Embryonic facial prominence (tissue), 1 donor: ENCODE measurements around the gene ATXN1L.
"Not testable (repeated sequence)": the region's sequence is repeated elsewhere in the genome, so short reads cannot be mapped to it uniquely, and the experiment has no call there.

Experiments
- DNase-seq: peaks from one replicate; pipeline ENCODE4 v3.0.0-alpha.2; 2016; ENCODE audit errors: extremely low spot score

Gene ATXN1L

GRCh38 chr16:71852158-71852557 is 6.4 kb downstream of the ATXN1L start:
- no peak for DNase-seq

DNA sequence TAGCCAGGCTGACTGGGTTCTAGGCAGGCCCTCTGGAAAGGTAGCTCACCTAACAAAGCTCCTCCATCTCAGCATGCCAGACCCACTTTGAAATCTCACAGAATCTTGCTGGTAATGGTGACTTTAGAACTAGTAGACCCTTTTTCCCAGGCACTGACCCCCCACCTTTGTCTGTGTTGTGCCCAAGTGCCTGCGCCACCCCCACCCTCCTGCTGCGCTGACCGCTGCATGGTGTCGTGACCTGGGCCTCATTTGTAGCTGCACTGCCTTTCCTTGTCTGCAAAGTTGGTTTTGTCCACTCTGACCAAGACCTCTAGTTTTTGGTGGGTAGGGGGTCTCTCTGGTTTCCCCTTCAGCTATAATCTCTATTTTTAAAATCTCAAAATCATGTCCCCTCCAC is 6.8 kb downstream of the ATXN1L start:
- DNase-seq, result no peak

GRCh38 chr16:71853413-71853812 is 7.6 kb downstream of the ATXN1L start:
- no peak for DNase-seq

- no peak for DNase-seq
Observed at GRCh38 chr16:71854369-71854948, 8.7 kb downstream of the ATXN1L start.

DNA sequence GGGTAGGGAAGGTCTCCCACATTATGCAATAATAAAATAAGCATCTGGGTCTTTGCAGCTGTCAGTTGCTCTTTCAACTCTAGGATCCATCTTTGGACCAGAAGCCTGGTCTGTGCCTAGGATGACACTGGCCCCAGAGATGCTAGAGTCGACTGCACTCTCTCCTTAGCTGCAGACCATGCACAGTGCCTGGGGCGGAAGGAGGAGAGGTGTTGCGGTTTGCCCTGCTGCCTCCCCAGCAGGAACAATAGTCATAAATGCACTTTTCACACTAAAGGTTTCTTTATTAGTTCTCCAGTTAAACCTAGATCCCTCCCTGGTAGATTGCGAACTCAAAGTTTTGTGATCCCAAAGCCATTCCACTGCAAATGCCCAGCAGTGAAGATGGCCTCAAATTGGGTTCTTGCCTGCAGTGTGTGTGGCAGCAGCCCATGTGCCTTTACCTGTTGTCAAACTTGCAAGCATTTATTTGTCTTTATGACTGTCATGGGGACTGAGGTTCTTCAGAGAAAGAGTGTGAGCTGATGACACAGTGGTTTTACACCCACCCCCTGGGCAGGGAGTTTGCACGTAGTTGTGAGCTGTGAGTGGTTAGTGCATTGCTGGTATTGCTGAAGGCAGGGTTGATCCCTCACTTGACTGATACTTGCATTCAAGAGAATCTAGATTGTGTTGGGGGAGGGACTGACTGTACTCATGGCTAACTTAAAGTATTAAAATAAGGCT is 10.3 kb downstream of the ATXN1L start:
- DNase-seq, result no peak

GRCh38 chr16:71859762-71860521 is 14.2 kb downstream of the ATXN1L start:
- no peak for DNase-seq

DNA sequence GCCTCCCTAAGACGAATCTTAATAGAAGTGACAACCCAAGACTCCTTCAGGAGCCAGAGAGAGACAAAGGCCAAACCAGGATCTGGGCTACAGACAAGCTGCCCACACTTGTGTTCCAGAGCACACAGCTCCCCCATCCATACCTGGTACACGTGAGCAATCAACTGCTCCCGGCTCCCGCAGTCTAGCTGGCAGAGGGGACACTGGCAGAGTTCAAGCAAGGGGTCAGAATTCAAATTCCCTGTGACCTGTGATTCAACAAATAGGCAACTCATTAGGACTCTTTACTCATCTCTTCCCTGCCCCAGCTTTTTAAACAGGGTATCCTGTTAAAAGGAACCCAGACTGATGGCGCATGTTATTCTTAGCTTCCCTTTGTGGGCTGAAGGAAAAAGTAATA is 18.2 kb downstream of the ATXN1L start:
- DNase-seq, result no peak

DNA sequence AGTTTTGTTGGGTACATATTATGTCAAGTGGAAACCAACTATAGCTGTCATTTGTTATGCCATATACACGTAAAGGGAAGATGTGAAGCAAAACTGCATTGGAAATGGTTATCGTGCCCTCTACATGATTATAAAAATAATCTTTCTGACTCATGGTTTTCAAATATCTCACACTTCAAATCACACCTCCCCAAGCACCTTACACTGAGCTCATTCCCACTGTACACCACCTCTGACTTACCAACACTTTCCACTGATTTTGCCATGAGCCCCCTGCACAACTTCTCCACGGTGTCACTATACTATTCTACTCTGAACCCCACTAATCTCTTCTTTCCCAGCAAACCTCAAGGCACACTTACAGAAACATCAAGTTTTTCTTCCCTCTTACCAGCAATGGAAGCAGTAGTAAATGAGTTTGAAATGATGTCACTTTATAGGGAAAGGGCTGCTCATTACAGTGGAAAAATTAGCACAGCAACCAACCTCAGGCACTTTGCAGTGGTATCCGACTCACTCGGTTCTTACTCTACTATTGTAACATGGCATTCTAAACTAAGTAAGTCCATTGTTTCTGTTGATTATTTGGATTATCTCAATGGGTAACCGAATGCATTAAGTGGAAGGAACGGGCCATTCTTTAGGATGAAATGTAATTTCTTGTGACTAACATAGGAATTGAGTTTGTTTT is 19.5 kb downstream of the ATXN1L start:
- DNase-seq, result no peak

GRCh38 chr16:71867175-71867574 is 21.4 kb downstream of the ATXN1L start:
- DNase-seq, result not testable (repeated sequence)

- no peak for DNase-seq
Observed at GRCh38 chr16:71867939-71868338, 22.2 kb downstream of the ATXN1L start.

GRCh38 chr16:71869089-71869488 is 23.3 kb downstream of the ATXN1L start:
- DNase-seq, result no peak

DNA sequence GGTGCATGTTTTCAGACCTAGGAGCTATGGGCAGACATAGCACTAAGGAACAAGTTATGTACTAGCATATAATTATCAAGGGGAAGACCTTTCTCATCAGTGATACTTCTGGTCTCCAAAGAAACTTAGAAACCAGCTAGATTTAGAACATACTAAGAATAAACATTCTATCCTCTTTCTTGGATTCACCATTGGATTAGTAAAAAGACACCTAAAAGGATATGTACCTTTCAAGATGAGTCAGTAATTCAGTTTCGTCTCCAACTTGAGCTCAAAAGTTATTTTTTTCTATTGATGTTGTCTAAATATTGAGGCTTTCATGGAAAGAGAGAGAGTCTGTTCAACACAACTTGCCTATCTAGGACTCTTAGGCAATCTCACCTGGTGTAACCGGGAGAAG is 25.0 kb downstream of the ATXN1L start:
- no peak for DNase-seq

- no peak for DNase-seq
Observed at GRCh38 chr16:71873199-71873598, 27.4 kb downstream of the ATXN1L start.

- no peak for DNase-seq
Observed at GRCh38 chr16:71878911-71879310, 33.1 kb downstream of the ATXN1L start.

- no peak for DNase-seq
Observed at GRCh38 chr16:71880176-71880575, 34.4 kb downstream of the ATXN1L start.

GRCh38 chr16:71882505-71883167 is 36.9 kb downstream of the ATXN1L start:
- DNase-seq, result no peak

DNA sequence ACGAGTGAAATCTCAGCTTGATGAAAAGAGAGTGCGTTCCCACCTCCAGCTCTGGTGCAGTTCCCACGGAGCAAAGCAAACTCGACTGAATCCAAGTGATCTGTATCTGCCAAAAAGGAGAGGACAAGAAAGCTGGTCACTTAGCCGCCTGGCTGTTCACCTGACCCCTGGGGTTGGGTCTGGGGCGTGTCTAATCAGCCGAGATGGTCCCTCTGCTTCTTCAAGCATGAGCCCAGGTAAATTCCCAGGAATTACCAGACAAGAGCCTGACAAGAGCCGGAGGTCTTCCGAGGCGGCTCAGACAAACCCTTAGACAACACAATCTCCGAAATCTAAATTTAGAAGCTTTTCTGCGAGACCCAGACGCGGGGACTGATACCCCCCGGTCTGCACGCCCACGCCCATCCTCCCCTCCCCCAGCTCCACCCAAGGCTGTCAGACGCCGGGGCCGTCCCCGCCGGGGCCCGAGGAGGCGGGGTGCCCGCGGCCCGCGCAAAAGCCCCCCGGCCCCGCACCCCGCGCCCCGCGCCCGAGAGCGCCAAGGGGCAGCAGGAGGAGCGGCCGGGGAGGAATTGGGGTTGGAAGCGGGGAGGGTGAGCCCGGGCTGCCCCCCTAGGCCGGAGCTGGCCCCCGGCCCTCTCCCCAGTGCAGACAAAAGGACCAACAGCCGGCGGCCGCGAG is 37.5 kb downstream of the ATXN1L start:
- DNase-seq, result no peak

DNA sequence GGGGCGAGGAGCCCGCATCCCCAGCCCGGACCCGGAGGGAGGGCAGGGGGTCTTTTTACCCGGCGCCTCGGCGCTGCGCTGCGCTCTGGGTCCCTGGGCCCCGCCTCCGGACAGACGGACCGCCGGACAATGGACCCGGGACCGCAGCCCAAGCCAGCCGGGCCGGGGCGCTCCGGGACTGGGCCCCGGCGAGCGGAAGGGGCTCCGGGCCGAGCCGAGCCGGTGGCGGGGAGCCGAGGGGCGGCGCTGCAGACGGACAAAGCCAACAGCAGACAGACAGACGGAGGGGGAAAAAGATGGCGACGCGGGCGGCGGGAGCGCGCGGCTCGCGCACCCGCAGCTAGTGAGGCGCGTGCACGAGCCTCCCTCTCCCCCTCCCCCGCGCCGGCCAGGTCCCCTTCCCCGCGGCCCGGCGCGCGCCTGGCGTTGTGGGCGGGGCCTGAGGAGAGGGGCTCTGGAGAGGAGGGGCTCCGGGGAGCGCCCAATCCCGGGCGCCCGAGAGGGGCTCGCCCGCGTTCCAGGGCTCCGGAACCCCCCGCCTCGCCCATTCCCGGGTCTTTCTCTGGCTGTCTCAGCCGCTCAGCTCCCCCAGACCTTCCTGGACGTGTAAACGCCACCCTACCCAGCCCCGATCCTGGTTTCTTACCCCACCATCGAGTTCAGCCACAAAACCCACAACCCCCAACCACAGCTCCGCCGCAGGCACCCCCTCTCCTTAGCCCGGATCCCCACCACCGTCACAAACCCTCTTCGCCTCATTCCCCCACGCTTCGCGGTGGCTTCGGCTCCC is 38.3 kb downstream of the ATXN1L start, which contains the start of gene ZNF821:
Gene ZNF821, minus strand, starts transcription at position 334 of the 790 bp plus-strand sequence. CDS start 4,236 bp downstream, outside the sequence.
- peak; percentile 82 for DNase-seq

DNA sequence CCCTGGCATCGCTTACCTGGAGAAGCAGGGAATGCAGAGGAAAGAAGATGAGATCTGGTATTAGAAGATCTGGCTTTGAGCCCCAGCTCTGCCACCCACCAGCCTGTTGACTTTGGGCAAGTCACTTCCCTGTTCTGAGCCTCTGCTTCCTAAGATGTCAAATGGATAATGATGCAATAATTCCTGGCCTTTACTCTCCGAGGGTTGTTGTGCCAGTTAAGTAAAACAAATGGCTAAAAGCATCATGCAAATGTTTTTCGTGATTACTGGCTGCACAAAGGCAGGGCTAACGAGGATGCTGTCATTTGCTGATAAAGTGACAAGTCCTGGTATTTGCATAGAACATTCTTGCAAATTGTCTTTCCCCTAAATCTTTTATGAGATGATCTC is 39.5 kb downstream of the ATXN1L start:
- no peak for DNase-seq

DNA sequence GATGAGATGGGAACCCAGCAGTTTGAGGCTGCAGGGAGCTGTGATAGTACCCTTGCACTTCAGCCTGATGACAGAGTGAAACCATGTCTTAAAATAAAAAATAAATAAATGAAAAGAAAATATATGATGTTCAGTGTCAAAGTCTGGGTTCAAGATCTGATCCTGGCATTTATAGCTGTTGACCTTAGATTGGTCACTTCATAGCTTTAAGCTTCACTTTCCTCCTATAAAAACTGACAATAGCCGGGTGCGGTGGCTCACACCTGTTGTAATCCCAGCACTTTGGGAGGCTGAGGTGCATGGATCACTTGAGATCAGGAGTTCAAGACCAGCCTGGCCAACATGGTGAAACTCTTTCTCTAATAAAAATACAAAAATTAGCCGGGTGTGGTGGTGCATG is 43.4 kb downstream of the ATXN1L start:
- DNase-seq, result no peak
